KG1 (cell line): ENCODE measurements around the gene LCN1.

Experiments
- DNase-seq: peaks from one replicate; lab custom pipeline; 2025; lab: John Stamatoyannopoulos, UW

LCN1 gene

DNA sequence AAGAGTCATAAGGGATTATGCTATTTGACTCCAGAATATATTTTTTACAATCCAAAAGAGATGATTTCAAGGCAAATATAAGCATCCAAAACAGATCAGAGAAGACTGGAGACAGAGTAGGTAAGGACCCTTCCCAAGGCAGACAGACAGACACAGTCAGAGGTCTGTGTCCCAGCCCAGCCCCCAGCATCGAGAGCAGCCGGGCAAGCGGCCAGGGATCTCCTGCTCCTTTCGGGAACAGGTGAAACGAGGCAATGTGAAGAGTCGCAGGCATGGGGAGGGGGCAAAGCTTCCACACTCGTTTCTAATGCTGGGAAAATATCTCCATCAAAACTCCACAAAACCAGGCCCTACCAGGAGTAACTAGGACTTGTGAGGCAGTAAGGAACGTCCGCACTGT, 46.1 kb downstream of the LCN1 start:
- no peak for DNase-seq

GRCh38 chr9:135568026-135568425, 46.8 kb downstream of the LCN1 start:
- DNase-seq: no peak

DNA sequence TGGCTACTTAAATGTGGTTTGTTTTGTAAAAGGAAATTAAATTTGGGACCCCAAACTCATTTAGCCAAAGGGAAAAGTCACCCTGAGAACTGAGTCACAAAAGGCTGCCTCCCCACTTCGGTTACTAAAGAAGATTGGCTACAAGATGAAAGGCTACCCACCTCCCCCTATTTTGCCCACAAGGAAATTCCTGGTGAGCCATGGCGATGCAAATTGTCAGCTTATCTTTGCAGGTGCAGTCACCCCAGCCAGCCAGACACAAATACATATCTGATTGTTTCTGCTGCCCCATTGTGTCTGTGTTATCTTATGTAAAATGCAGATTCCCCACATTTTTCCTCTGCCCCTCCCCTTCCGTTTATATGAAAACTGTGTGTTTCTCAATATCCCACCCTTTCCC, 49.2 kb downstream of the LCN1 start:
- no peak for DNase-seq

GRCh38 chr9:135572233-135572632, 51.0 kb downstream of the LCN1 start:
- DNase-seq: no peak

GRCh38 chr9:135573124-135573523, 51.9 kb downstream of the LCN1 start:
- DNase-seq: no peak

- DNase-seq: no peak
Observed at GRCh38 chr9:135574331-135574730, 53.1 kb downstream of the LCN1 start.

- no peak for DNase-seq
Observed at GRCh38 chr9:135574943-135575342, 53.7 kb downstream of the LCN1 start.
